ENCODE results near the gene SNRPF.

SNRPF gene

DNA sequence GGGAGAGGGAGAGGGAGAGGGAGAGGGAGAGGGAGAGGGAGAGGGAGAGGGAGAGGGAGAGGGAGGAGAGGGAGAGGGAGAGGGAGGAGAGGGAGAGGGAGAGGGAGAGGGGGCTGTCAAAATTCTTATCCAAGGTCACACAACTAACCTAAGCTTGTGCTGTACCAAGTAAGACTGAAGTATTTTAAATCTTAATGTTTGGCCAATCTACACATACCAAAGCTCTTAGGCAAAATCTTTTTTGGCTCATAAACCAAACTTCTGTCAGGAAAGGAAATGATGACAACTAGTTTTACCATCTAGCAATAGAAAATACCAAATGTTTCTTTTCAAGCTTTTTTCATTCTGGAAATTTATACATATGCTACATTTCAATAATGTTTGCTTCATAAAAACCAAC lies 49.8 kb downstream of the SNRPF start:
- Histone ChIP-seq H3K27me3 (ENCODE audit: insufficient read depth, poor library complexity, severe bottlenecking) (peaks cover 9% of the 10 kb centered on the region), H3K27ac (replicated peaks) (no peak overlapping the region), H3K4me3 (replicated peaks; ENCODE audit: insufficient read depth, low read length) (no peak overlapping the region)
- DNase-seq (ENCODE audit: low read depth in 1 of 2, low spot score in 1 of 2): no peak
- TF ChIP-seq, protein P1, sequence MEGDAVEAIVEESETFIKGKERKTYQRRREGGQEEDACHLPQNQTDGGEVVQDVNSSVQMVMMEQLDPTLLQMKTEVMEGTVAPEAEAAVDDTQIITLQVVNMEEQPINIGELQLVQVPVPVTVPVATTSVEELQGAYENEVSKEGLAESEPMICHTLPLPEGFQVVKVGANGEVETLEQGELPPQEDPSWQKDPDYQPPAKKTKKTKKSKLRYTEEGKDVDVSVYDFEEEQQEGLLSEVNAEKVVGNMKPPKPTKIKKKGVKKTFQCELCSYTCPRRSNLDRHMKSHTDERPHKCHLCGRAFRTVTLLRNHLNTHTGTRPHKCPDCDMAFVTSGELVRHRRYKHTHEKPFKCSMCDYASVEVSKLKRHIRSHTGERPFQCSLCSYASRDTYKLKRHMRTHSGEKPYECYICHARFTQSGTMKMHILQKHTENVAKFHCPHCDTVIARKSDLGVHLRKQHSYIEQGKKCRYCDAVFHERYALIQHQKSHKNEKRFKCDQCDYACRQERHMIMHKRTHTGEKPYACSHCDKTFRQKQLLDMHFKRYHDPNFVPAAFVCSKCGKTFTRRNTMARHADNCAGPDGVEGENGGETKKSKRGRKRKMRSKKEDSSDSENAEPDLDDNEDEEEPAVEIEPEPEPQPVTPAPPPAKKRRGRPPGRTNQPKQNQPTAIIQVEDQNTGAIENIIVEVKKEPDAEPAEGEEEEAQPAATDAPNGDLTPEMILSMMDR (IDR thresholded peaks at IDR 0.05; ENCODE audit: insufficient read depth, low read length): no peak
- TF ChIP-seq POLR2AphosphoS5 (IDR thresholded peaks at IDR 0.05; ENCODE audit: low read depth) (no peak), SPI1 (IDR thresholded peaks at IDR 0.05; ENCODE audit: borderline replicate concordance, low read depth) (no peak), GABPA (IDR thresholded peaks at IDR 0.05; ENCODE audit: low read depth) (no peak)
- TF ChIP-seq, protein P2, sequence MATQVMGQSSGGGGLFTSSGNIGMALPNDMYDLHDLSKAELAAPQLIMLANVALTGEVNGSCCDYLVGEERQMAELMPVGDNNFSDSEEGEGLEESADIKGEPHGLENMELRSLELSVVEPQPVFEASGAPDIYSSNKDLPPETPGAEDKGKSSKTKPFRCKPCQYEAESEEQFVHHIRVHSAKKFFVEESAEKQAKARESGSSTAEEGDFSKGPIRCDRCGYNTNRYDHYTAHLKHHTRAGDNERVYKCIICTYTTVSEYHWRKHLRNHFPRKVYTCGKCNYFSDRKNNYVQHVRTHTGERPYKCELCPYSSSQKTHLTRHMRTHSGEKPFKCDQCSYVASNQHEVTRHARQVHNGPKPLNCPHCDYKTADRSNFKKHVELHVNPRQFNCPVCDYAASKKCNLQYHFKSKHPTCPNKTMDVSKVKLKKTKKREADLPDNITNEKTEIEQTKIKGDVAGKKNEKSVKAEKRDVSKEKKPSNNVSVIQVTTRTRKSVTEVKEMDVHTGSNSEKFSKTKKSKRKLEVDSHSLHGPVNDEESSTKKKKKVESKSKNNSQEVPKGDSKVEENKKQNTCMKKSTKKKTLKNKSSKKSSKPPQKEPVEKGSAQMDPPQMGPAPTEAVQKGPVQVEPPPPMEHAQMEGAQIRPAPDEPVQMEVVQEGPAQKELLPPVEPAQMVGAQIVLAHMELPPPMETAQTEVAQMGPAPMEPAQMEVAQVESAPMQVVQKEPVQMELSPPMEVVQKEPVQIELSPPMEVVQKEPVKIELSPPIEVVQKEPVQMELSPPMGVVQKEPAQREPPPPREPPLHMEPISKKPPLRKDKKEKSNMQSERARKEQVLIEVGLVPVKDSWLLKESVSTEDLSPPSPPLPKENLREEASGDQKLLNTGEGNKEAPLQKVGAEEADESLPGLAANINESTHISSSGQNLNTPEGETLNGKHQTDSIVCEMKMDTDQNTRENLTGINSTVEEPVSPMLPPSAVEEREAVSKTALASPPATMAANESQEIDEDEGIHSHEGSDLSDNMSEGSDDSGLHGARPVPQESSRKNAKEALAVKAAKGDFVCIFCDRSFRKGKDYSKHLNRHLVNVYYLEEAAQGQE (IDR thresholded peaks at IDR 0.05; ENCODE audit: insufficient replicate concordance, low read depth): no peak

DNA sequence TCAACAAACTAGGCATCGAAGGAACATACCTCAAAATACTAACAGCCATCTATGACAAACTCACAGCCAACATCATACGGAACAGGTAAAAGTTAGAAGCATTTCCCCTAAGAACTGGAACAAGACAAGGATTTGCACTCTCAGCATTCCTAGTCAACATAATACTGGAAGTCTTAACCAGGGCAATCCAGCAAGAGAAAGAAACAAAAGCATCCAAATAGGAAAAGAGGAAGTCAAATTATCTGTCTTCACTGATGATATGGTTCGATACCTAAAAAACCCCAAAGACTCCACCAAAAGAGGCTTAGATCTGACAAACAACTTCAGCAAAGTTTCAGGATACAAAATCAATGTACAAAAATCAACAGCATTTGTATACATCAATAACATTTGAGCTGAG lies 51.1 kb downstream of the SNRPF start:
- Histone ChIP-seq H3K27ac (replicated peaks) (no peak overlapping the region), H3K4me3 (replicated peaks; ENCODE audit: insufficient read depth, low read length) (no peak overlapping the region), H3K27me3 (ENCODE audit: insufficient read depth, poor library complexity, severe bottlenecking) (peaks cover 7% of the 10 kb centered on the region)
- TF ChIP-seq POLR2AphosphoS5 (IDR thresholded peaks at IDR 0.05; ENCODE audit: low read depth) (no peak), SPI1 (IDR thresholded peaks at IDR 0.05; ENCODE audit: borderline replicate concordance, low read depth) (peak; percentile 74)
- DNase-seq (ENCODE audit: low read depth in 1 of 2, low spot score in 1 of 2): no peak

All from HL-60 (cell line).